Activated gamma-delta T cell (primary cell): ENCODE results near the gene TTYH2.
A peak's percentile ranks its signal among the peaks of the same experiment; 100 is the strongest.
"Not testable (repeated sequence)": the region's sequence is repeated elsewhere in the genome, so short reads cannot be mapped to it uniquely, and the experiment has no call there.

Experiments
- DNase-seq: peaks from one replicate; lab custom pipeline; 2025; lab: John Stamatoyannopoulos, UW
- total RNA-seq, 2 donors: gene quantifications; one replicate each; lab custom pipeline; 2026; lab: John Stamatoyannopoulos, UW

TTYH2 gene, protein sequence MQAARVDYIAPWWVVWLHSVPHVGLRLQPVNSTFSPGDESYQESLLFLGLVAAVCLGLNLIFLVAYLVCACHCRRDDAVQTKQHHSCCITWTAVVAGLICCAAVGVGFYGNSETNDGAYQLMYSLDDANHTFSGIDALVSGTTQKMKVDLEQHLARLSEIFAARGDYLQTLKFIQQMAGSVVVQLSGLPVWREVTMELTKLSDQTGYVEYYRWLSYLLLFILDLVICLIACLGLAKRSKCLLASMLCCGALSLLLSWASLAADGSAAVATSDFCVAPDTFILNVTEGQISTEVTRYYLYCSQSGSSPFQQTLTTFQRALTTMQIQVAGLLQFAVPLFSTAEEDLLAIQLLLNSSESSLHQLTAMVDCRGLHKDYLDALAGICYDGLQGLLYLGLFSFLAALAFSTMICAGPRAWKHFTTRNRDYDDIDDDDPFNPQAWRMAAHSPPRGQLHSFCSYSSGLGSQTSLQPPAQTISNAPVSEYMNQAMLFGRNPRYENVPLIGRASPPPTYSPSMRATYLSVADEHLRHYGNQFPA
- total RNA-seq, result 9.9 to 15.4 reads per million in 2 donors

DNA sequence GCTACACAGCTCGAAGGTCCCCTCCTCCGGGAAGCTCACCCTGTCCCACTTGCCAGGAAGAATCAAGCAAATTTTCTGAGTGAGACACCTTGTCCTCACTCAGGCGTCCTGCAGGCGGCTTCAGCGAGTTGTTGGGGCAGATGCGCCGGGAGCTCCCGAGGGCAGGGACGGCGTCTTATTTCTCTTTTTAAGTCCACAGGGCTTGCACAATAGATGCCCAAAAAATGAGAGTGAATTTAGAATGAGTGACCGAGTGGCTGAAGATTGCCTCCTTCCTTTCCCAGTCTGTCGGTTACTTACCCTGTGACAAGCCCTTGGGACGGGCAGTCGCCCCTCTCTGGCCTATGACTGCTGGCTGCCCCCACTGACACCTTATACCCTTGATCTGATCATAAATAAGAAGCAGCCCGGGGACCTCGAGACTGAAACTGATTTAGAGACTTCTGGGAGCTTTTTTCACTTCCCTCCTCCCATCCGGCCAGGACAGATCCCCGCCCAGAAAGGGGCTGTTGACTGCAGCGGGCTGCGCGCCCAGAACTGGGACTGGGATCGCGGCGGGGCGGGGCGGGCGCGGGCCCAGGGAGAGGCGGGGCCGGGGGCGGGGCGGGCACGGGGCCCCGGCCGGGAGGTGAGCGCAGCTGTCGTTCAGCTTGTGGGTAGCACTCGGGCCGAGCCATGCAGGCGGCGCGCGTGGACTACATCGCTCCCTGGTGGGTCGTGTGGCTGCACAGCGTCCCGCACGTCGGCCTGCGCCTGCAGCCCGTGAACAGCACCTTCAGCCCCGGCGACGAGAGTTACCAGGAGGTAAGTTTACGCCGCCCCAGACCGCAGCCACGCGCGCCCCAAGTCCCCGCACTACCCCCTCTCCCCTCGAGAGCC is at the start of gene TTYH2:
TSS of gene TTYH2 (plus strand) at position 659 of the 879 bp plus-strand sequence. CDS start at position 676, 17 bp downstream.
- DNase-seq, result peak; percentile 66

DNA sequence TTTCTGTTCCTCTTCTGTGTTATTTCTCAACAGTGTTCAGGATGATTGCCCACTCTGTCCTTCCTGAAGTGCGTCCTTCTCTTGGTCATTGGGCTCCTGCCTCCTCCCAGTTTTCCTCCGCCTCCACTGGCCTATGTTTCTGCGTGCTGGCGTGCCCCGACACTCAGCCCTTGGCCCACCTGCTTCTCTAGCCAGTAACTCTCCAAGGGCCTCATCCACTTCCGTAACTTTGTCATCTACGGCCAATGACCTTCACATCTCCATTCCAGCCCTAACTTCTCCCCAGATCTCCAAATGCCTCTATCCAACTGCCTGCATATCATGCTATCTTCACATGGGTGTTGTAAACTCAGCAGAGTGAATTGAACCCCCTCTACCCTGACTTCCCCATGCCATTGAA is 49.5 kb upstream of the TTYH2 start:
- DNase-seq, result no peak

DNA sequence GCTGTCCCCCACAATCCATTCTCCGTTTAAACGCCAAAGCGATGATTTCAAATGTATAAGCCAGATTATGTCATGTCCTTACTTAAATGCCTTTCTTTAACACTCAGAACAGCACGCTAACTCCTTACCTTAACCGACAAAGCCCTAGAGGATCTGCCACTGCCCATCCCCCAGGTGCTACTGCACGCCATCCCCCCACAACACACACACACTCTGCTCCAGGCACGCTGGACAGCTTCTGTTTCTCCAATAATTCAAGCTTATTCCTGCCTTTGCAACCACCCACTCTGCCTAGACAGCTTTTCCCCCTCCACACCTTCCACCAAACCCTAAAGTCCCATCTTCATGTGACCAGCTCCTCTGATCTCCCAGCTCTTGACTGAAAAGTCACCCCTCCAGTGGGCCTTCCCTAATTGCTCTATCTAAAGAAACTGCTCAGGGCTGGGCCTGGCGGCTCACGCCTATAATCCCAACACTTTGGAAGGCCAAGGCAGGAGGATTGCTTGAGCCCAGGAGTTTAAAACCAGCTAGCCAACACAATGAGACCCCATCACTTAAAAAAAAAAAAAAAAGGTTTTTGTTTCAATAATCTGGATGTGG is 48.8 kb upstream of the TTYH2 start:
- no peak for DNase-seq

DNA sequence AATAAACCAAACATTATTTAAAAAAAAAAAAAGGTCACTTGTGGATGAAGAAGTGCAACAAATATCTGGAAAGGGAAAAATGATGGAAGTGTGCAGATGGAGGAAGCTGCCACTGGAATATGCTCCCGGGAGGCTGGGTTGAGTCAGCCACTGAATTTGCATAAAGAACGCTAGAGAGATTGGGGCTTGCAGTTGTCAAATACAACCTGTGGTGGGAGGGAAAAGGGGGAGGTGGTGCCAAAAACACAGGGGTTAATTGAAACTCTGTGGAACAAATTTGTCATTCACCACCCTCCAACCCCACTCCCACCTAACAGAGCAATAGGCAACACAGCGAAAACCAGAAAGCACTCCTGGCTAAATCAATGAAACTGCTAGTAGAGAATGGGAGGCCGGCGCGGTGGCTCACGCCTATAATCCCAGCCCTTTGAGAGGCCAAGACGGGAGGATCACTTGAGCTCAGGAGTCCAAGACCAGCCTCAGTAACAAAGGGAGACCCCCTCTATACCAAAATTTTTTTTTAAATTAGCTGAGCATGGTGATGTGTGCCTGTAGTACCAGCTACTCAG is 47.5 kb upstream of the TTYH2 start:
- DNase-seq, result no peak

DNA sequence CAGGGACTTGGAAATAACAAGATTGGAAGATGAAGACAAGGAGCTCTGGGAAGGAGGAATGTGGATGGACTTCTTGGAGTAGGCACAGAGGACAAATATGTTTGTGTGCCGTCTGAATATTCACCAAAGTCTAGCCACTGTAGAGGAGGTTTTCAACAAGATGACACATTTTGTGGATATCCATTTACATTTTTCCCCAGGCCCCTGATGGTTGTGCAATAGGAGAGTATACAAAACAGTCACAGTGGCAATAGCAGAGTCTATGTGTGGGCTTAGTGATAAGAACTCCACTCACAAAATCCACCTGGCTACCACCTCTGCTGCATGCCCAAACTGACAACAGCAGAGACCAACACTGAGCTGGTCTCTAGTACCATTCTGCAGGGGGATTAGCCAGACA is 42.4 kb upstream of the TTYH2 start:
- DNase-seq, result no peak

DNA sequence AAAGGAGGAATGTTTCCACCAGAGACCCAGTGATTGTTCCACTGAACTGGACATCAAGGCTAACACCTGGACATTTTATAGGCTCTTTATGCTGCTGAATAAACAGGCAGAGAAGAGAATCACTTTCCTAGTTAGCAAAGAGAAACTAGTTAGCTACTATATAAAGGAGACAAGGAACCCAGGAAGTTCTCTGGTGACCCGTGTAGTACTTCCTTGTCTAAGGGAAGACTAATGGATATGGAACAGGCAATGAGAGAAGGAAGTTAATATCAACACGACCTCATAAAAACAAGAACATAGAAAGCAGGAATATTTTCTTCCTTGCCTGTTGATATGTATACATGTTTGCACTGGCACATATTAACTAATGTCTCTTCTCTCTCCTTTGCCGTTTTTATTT is 40.7 kb upstream of the TTYH2 start:
- DNase-seq, result no peak

DNA sequence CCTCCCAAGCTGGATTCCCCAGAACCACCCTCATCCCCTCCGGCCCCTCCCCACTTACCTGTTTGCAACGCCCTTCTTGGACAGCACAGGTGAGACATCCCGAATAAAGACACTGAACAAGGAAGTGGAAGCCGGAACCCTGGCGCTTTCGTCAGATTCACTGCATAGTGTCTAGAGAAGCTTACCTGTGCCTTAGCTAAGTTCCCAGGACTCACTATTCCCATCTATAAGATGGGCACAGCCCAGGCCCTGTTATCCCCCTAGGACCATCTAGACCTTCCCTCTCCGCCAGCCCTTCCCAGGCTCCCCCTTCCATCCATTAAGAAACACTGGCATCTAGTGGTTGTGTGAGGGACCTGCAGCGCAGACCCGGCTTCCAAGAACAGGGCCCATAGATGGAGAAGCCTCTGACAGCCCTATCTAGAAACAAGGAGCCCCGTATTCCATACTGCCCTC is 36.8 kb upstream of the TTYH2 start:
- no peak for DNase-seq

DNA sequence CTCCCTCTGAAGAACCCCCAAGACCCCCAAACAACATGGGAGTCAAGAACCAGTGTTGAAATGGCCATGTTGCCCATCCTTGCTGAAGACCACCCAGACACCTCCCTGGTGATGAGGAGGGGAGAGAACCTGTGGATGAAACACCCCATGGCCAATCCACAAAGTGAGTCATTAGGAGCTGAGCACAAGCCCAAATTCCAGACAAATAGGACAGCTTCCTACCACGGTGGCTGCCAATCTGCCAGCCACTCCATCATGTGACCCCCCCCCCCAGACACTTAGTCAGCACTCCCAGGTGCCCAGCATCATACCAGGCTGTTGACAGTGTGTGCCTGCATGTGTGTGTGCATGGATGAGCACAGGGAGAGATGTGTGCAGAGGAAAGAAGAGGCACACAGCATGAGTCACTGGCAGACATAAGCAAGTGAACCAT is 36.3 kb upstream of the TTYH2 start:
- no peak for DNase-seq

DNA sequence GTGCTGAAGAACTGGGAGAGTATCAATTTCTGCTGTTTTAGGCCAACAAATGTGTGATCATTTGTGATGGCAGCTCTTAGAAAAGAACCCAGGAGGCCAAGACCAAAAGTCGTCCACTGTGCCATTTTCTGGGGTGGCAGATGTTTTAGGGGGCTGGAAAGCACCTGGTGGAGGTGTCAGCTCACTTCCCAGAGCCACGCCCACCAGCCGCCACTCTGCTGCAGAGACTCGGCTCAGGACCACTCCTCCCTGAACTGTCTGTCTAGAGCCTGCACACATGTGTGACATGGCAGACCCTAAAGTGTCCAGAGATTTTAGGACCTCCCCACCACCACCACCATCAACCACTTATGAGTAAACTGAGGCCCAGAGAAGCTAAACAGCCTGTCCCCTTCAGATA is 33.8 kb upstream of the TTYH2 start:
- DNase-seq, result no peak

DNA sequence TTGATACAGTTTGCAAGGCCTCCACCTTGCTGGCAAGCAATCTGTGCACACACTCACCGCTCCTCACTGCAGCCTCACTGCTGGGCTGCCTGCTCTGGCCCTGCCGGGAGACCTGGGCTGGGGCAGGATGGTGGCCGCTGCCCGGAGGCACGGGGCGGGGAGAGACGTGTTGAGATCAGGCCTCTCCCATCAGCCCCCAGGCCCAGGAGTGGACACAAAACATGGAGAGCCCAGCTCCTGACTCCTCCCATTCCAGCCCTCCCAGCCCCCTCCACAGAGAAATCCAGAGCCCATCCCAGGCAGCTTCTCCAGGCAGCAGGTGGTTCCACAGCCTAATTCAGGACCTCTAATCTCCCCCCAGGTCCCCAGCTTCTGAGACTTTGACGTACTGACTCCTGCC is 33.0 kb upstream of the TTYH2 start:
- DNase-seq, result no peak

DNA sequence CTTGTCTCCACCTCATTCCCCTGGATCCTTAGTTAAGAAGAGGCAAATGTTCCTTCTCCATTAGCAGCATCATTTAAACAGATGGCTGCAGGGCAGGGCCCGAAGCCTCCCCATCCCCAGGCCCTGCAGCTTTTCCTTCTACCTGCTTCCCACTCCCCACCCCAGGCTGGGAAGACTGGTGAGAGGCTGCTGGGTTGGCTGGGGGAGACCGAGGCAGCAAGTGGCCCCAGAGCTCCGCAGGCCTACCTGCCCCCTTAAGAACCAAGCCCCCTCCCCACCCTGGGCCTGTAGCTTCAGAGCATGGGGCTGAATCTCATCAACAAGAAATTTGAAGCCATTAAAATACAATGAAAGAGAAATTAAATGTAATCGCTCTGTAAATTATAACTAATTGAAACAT is 32.0 kb upstream of the TTYH2 start:
- DNase-seq, result no peak

DNA sequence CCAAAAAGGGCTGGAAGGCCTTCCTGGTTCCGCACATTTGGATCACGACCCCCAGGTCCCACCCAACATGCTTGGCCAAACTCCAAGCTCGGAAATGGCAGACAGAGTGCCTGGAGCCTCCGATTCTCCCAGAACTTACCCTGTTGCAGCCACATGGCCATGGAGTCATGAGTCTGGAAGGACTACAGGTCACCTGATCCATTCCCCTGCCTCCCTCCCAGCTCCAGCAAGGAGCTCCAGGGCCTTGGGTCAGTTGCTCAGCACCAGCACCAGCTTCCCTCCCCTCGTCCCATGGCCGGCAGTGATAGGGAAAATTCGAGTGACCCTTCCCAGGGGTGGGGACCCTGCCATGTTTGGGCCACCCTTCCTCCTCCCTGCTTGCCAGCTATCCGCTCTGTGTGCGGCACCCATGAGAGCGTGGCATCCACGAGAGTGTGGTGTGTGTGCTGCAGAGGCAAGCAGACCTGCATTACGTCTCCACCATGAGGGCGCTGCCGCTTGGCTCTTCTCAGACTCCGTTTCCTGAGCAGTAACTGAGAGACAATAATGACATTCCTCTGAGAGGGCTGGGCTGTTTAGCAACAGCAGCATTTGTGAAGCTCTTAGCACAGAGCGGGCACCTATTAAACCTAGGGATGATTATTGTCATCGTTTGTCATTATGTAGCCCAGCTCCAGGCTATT is 31.2 kb upstream of the TTYH2 start:
- DNase-seq, result no peak

DNA sequence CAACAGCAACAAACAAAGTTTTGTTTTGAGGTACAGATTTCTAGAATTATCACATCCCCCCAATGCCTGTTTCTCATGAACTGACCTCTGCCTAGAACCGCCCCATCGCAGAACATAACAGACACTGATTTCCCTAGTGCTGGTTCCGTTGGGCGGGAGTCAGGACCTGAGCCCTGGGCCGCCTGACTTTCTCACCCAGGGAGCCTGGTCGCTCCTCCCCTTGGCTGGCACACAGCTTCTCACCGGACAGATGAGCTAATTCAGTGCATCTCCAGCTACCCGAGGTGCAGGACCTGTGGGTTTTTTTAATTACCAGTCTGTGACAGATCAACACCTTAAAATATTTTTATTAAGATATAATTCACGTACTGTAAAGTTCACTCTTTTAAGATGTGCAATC is 30.0 kb upstream of the TTYH2 start:
- no peak for DNase-seq

DNA sequence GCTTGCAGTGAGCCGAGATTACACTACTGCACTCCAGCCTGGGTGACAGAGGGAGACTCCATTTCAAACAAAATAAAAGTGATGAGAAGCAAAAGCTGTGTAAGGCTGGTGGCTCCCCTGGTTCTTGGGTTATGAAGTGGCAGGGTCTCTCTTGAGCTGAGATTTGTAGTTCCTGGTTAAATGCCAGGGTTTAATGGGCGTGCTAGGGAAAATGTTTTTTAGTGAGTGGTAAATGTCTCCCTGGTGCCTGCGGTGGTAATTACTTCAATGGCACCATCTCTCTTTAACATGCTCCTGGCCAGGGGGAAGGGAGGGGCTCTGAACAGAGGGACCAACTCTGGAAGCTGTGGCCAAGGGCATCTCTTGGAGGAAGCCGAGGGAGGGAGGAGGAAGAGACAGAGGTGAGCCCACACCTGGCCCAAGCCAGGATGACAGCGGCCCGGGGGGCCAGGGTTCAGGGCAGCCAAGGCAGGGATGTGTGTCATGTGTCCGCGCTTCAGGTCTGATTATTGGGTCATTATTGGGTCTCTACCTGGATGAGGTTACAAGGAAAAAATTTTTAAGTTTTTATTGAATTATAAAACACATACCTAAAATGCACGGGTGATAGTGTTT is 27.7 kb upstream of the TTYH2 start:
- no peak for DNase-seq

DNA sequence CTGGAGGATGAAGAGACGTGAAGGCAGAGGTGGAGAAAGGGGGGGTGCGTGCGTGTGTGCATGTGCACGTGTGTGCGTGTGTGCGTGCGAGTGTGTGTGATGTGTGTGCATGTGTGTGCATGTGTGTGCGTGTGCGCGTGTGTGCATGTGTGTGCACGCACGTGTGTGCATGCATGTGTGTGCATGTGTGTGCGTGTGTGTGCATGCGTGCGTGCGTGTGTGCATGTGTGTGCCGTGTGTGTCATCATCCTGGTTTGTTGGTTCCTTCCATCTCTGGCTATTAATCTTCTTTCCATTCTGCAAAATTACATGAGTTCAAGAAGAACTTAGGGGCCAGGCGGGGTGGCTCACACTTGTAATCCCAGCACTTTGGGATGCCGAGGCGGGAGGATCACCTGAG is 26.9 kb upstream of the TTYH2 start:
- DNase-seq, result no peak

DNA sequence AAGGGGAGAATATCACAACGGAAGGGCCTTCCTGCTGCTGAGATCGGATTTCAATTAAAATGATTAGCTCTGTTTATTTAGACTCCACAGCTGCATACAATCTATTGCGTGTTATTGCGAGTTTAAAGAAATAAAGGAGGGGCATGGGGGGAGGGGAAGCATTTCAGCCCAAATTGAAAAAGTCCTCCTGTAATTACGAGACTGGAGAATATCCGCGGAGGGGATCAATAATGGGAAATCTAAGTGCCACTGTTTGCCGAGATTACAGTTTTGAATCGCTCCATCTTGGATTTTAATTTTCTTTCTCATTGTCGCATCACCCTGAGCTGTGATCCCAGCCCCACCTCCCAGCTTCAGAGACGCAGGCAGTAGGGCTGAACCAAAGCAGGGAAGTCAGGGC is 25.6 kb upstream of the TTYH2 start:
- DNase-seq, result no peak

DNA sequence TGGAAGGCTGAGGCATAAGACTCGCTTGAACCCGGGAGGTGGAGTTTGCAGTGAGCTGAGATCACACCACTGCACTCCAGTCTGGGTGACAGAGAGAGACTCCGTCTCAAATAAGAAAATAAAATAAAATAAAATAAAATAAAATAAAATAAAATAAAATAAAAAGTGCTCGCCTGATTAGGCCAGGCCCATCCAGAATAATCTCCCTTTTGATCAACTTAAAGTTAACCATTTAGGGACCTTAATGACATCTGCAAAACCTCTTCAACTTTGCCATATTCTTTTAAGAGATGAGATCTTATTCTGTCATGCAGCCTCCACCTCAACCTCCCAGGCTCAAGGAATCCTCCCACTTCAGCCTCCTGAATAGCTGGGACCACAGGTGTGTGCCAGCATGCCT is 24.7 kb upstream of the TTYH2 start:
- not testable (repeated sequence) for DNase-seq

DNA sequence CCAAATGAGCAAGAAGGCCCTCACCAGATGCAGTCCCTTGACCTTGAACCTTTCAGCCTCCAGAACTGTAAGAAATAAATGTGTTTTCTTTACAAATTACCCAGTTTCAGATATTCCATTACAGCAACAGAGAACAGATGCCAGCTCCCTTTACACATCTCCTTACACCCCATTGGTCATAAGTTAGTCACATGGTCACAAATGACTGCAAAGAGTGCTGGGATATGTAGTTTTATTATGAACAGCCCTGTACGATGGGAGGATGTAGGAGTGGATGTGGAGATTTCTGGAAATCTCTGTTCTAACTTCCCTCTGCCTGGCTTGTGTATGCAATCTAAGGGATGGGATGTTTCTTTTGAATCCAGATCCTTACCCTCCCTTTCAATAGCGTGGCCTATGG is 23.2 kb upstream of the TTYH2 start:
- no peak for DNase-seq

DNA sequence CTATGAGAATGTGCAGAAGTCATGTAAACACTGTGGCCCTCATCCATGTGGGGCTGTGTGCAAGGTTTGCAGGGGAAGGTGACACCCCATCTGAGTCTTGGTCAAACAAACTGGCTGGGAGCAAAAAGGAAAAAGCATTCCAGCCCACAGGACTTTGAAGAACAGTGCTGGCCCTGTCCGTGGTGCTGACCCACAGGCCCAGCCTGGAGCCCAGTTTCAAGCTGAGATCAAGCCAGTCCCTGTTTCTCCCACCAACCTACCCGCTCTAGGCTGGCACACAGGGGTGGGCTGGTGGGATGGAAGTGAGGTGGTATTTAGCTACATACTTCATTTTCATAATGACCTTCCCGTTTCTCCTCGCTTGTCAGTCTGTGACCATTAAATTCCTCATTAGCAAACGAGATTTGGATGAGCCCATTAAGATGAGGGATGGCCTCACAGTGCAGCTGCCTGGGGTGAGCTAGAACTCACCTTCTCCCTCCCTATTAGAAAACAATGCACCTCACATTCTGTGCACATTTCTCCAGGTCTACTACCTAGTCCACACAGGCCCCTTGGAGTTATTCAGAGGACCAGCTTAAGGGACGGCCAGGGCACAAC is 22.5 kb upstream of the TTYH2 start:
- no peak for DNase-seq
